ENCODE data around the gene IGFLR1. TPM values are rescaled to one million over a fixed set of nuclear protein-coding genes. Genes with fewer than 3 reads are reported as not detected.

Gene IGFLR1
- total and polyA plus RNA-seq, 2 donors (not counting 3 experiments of a cell fraction or from before 2014, with no cell fraction given): 2.6 to 7.6 TPM

DNA sequence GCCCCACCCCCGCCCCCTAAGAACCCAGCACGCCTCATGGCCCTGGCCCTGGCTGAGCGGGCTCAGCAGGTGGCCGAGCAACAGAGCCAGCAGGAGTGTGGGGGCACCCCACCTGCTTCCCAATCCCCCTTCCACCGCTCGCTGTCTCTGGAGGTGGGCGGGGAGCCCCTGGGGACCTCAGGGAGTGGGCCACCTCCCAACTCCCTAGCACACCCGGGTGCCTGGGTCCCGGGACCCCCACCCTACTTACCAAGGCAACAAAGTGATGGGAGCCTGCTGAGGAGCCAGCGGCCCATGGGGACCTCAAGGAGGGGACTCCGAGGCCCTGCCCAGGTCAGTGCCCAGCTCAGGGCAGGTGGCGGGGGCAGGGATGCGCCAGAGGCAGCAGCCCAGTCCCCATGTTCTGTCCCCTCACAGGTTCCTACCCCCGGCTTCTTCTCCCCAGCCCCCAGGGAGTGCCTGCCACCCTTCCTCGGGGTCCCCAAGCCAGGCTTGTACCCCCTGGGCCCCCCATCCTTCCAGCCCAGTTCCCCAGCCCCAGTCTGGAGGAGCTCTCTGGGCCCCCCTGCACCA is 45.1 kb upstream of the IGFLR1 start:
- intact Hi-C loops (cut with micrococcal nuclease) (no loop called here), dilution Hi-C loops (cut with MboI; ENCODE audit: extremely low pct_ligation_motif_present, low sequenced_read_pairs) (no loop called here)
- ChIA-PET CTCF (no interaction called here), POLR2A (no interaction called here)
- Histone ChIP-seq H3K4me2 (ENCODE audit: insufficient read depth, low read length) (no peak overlapping the region), H3K4me3 (replicated peaks in 1 of 3; ENCODE audit: insufficient read depth in 1 of 3, low read depth in 1 of 3, low read length in 3 of 3) (no peak overlapping the region), H3K79me2 (ENCODE audit: control insufficient read depth, insufficient read depth, low read length) (no peaks in the 10 kb centered on the region), H4K20me1 (replicated peaks; ENCODE audit: control insufficient read depth, extremely low read depth, insufficient read depth, low read length) (no peaks in the 10 kb centered on the region), H3K9me3 (replicated peaks; ENCODE audit: control insufficient read depth, insufficient read depth, low read length) (no peaks in the 10 kb centered on the region), H2AFZ (ENCODE audit: low read depth, low read length) (no peak overlapping the region), H3K36me3 (ENCODE audit: control insufficient read depth in 2 of 2, extremely low read depth in 1 of 2, insufficient read depth in 2 of 2, low read length in 2 of 2) (peaks cover 0 to 2% of the 10 kb centered on the region in 2 experiments), H3K9me1 (replicated peaks; ENCODE audit: control insufficient read depth, extremely low read depth, insufficient read depth, low read length) (no peaks in the 10 kb centered on the region), H3K9ac (replicated peaks; ENCODE audit: extremely low read depth, insufficient read depth, low read length) (no peak overlapping the region), H3K4me1 (ENCODE audit: control insufficient read depth, extremely low read depth, insufficient read depth, low read length) (no peaks in the 10 kb centered on the region), H3K27ac (ENCODE audit: insufficient read depth, low read depth, low read length) (no peak overlapping the region), H3K27me3 (ENCODE audit: control insufficient read depth in 2 of 2, insufficient read depth in 2 of 2, low read length in 2 of 2) (no peaks in the 10 kb centered on the region)
- TF ChIP-seq MYC (IDR thresholded peaks at IDR 0.05; ENCODE audit: low read depth, low read length) (no peak), GATA2 (IDR thresholded peaks at IDR 0.05; ENCODE audit: insufficient read depth, insufficient read length, low read depth, low read length) (no peak), FOS (IDR thresholded peaks at IDR 0.05; ENCODE audit: borderline replicate concordance, insufficient read depth, low read length) (no peak), JUN (IDR thresholded peaks at IDR 0.05; ENCODE audit: borderline replicate concordance, insufficient read depth, insufficient read length, low read depth) (no peak), EZH2 (IDR thresholded peaks at IDR 0.05; ENCODE audit: borderline replicate concordance, low read depth, low read length, severe bottlenecking) (no peak), POLR2A (IDR thresholded peaks at IDR 0.05; ENCODE audit: low read depth, low read length) (no peak), POLR2AphosphoS5 (IDR thresholded peaks at IDR 0.05; ENCODE audit: insufficient read depth, low read depth, low read length) (no peak)
- TF ChIP-seq, protein P1, sequence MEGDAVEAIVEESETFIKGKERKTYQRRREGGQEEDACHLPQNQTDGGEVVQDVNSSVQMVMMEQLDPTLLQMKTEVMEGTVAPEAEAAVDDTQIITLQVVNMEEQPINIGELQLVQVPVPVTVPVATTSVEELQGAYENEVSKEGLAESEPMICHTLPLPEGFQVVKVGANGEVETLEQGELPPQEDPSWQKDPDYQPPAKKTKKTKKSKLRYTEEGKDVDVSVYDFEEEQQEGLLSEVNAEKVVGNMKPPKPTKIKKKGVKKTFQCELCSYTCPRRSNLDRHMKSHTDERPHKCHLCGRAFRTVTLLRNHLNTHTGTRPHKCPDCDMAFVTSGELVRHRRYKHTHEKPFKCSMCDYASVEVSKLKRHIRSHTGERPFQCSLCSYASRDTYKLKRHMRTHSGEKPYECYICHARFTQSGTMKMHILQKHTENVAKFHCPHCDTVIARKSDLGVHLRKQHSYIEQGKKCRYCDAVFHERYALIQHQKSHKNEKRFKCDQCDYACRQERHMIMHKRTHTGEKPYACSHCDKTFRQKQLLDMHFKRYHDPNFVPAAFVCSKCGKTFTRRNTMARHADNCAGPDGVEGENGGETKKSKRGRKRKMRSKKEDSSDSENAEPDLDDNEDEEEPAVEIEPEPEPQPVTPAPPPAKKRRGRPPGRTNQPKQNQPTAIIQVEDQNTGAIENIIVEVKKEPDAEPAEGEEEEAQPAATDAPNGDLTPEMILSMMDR (IDR thresholded peaks at IDR 0.05; ENCODE audit: extremely low read depth in 1 of 2, insufficient read depth in 1 of 2, low read depth in 1 of 2, low read length in 2 of 2): no peak
- TF ChIP-seq, protein P2, sequence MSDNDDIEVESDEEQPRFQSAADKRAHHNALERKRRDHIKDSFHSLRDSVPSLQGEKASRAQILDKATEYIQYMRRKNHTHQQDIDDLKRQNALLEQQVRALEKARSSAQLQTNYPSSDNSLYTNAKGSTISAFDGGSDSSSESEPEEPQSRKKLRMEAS (IDR thresholded peaks at IDR 0.05; ENCODE audit: insufficient read depth, insufficient read length): no peak
- FAIRE-seq: no peak
- no TSS peak for BruUV-seq (replicated peaks)
- no peak for DNase-seq (ENCODE audit: low read depth, low spot score)
